G401 (cell line): ENCODE data around the gene CDADC1. TPM values are rescaled to one million over a fixed set of nuclear protein-coding genes. Genes with fewer than 3 reads are reported as not detected.

ENCODE experiments used
- DNase-seq: peaks from one replicate; pipeline ENCODE4 v3.0.0-alpha.2; 2015; ENCODE audit warnings: low spot score
- in situ Hi-C: cut with HindIII; loops from 2 replicates; pipeline ENCODE4 v1.10.0; 2016; ENCODE audit warnings: low sequenced_read_pairs, mixed read lengths
- total RNA-seq: library from RNA; depleted of rRNA; stranded (reverse); fragments of >200 nt; shearing (Covaris generic); gene quantifications from 2 replicates; pipeline ENCODE4 v1.2.3, GENCODE V29; 2014; rRNA removed

Gene CDADC1
- 1.6 and 2.2 TPM in 2 replicates for total RNA-seq

- peak; percentile 97 for DNase-seq
- in situ Hi-C loops, result no loop called here
Measured at GRCh38 chr13:49247643-49248621, at the start of gene CDADC1. Gene CDADC1, plus strand, starts transcription at chr13:49247925. Its CDS starts 113 bp downstream, at chr13:49248038.

DNA sequence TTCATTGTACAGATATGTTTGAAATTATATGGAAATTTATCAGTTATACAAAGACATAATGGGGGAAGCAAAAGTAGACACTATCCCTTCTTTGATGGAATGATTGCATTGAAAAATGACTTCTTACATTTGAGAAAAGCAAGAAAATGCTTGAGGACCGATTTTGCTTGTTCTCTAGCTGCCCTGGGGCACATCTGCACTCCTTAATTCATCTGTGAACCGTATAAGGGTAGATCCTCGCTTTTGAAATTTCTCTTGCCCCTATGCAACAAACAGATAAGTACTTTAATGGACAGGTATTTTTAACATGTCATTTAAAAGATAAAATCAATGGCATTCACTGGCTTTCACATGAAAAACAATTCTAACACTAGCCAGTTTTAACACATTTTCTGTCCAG is 41.1 kb upstream of the CDADC1 start:
- in situ Hi-C loops, result no loop called here
- no peak for DNase-seq

DNA sequence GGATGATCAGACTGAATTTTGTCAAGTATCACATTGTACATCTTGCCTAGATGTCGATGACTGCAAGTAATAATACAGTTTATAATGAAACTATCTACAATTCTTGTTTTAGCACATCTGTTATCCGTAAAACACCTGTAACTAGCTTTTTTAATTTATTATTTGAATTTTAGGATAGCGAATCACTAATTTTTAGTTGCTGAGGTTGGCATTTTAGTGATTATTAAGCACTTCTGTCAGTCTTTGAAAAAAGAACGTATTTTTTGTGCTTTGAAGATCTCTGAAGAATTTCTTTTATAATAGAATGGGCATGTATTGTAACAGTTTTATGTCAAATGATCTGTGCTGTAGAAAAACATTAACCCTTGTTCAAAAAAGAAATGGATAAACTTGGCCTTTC is 39.1 kb upstream of the CDADC1 start:
- DNase-seq, result no peak
- in situ Hi-C loops, result no loop called here

GRCh38 chr13:49210114-49210513 is 37.6 kb upstream of the CDADC1 start:
- in situ Hi-C loops, result no loop called here
- DNase-seq, result no peak

DNA sequence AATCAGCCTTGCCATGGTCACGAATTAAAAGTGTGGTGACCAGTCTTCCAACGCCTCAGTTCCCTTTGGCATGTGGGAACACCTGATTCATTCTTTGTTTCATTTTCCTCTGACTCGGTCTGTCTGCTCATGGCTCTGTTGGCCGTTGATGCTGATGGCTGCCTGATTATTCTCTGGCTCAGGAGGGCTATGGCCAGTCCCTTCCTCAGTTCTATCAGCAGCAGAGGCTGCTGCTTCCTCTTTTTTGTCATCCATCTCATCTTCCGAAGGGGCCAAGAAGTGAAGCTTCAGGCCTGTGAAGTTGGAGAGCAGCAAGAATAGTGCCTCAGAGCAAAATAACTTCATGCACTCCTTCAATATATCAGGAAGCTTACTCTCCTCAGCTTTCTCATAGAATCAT is 37.1 kb upstream of the CDADC1 start:
- in situ Hi-C loops, result no loop called here
- no peak for DNase-seq

- DNase-seq, result no peak
- in situ Hi-C loops, result no loop called here
Measured at GRCh38 chr13:49213539-49213938, 34.2 kb upstream of the CDADC1 start.

DNA sequence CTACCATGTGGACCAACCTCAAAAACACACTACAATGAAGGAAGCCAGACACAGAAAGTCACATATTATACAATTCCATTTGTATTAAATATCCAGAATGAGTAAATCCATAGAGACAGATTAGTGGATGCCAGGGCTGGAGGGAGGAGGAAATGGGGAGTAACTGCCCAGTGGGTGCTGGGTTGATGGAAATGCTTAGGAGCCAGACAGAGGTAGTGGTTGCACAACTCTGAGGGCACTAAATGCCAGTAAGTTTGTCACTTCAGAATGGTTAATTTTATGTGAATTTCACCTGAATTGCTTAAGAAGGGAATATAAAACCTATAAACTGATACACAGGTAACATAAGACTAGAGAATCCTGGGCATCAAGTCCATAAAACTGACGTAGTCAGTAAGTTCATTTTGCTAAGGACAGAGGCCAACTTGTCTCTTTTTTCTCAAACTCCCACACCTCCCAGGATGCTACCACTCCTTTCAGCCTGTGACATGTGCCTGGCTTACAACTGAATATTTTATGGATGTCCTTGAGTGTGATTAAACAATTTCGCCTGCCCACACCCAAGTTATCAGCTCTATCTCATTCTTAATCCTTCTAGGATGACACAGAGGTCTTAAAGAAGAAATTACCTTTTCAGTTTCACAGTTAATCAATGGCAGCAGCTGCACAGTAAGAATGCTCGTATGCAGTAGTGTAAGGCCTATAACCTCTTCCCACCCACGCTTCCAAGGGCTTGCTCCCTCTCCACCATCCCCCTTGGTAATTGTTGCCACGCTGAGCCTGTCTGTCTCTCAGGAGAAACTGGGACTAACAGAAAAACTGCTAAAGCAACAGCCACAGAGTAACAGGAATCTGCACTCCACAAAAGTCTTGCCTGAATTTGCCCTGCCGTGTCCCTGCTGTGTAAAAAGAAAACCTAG is 33.5 kb upstream of the CDADC1 start:
- in situ Hi-C loops, result no loop called here
- DNase-seq, result no peak

GRCh38 chr13:49214917-49215376 is 32.8 kb upstream of the CDADC1 start:
- DNase-seq, result no peak
- in situ Hi-C loops, result no loop called here

DNA sequence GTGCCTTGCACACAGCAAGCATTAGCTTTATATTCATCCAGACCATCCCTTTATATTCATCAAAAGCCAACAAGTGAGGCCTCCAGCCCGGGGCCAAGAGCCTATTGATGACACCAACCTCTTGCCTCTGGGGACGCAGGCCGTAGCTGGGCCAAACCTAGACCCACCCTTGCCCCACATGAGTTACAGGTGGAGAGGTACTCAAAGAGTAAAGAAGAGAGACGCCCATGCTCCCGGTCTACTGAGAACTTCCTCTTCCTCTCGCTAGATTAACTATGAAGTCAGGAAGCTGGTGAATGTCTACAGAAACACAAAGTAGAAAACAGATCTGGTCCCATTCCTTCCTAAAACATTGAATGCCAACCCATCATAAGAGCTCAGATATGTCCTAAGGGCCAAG is 31.4 kb upstream of the CDADC1 start:
- in situ Hi-C loops, result no loop called here
- DNase-seq, result no peak

DNA sequence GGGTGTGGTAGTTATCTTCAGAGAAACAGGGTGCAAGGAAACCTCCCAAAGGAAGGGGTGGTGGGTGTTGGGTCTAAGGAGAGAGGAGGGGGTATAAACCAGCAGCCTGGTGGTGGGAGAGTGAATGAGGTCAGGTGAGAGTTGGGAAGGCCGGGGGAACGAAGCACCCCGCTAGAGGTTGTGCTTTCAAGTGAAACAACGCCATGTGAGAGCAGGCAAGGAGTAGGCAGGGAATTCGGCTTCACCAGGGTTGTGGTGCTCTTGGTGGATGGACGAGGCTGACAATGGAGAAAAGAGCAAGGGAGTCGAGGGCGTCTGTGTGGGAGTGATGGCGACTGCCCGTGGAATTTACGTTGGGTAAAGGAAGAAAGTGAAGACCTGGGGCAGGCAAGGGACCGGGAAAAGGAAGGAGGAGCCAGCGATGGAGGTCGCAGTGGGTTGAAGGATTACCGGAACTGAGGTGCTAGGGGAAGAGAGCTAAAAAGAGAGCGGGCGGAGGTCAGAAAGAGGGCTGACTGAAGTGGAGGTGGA is 29.7 kb upstream of the CDADC1 start:
- no peak for DNase-seq
- in situ Hi-C loops, result no loop called here

DNA sequence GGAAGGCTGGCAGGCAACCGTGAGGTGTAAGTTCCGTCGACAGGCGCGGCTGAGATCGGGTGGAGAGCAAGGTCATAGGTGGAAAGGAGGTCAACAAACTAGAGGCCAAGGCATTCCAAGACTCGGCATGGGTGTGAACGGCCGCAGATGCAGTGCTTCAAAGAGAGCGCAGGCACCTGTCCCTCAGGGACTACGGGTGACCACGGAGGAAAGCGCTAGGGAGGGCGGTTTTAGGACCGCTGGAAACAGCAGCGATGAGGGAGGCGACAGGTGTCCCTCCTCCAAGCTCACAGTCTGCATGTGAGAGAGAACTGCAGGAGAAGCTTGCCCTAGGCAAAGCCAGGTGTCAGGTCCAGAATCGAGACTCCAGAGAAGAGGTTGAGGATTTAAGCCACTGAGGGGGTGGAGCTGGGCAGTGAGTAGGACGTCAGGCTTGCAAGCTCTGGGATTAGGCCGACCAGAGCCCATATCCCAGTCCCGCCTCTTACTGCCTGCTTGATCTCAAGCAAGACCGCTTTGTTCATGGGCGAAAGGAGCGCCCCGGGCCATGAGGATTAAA is 29.2 kb upstream of the CDADC1 start:
- in situ Hi-C loops, result no loop called here
- DNase-seq, result peak; percentile 9

DNA sequence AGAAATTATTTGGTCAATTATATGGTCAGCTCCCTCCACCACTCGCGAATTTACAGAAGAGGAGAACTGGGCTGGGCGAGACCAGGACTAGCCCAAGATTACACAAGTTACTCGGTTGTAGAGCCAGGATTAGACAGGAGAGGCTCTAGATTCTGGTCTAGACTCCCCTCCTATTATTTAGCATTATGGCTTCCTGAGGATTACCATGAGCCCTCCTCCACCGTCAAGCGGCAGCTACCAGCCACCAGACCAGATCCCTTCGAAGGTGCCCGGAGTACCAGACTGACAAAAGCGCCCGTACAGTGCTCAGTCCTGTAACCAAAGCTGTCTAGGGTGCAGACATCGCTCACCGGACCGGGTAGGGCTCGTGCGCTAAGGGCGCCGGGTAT is 28.1 kb upstream of the CDADC1 start:
- no peak for DNase-seq
- in situ Hi-C loops, result no loop called here

DNA sequence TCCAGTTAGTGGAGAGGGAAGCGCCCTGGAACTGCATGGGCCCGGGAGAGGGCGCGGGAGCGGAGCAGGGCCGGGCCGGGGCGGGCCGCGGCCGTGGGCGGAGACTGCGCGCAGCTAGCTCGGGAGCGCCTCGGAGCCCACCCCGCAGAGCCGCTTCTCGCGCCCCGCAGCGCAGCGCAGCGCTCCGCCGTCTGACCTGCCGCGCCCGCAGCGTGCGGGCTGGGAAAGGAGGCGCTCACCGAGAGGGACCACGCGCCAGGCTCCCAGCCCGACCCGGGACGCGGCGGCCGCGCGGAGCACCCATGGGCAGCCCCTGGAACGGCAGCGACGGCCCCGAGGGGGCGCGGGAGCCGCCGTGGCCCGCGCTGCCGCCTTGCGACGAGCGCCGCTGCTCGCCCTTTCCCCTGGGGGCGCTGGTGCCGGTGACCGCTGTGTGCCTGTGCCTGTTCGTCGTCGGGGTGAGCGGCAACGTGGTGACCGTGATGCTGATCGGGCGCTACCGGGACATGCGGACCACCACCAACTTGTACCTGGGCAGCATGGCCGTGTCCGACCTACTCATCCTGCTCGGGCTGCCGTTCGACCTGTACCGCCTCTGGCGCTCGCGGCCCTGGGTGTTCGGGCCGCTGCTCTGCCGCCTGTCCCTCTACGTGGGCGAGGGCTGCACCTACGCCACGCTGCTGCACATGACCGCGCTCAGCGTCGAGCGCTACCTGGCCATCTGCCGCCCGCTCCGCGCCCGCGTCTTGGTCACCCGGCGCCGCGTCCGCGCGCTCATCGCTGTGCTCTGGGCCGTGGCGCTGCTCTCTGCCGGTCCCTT is 27.5 kb upstream of the CDADC1 start, which contains the start of gene MLNR:
Gene MLNR, plus strand, starts transcription at position 303 of the 820 bp plus-strand sequence. Its CDS starts 0 bp downstream, at position 303.
- in situ Hi-C loops, result no loop called here
- DNase-seq, result no peak

DNA sequence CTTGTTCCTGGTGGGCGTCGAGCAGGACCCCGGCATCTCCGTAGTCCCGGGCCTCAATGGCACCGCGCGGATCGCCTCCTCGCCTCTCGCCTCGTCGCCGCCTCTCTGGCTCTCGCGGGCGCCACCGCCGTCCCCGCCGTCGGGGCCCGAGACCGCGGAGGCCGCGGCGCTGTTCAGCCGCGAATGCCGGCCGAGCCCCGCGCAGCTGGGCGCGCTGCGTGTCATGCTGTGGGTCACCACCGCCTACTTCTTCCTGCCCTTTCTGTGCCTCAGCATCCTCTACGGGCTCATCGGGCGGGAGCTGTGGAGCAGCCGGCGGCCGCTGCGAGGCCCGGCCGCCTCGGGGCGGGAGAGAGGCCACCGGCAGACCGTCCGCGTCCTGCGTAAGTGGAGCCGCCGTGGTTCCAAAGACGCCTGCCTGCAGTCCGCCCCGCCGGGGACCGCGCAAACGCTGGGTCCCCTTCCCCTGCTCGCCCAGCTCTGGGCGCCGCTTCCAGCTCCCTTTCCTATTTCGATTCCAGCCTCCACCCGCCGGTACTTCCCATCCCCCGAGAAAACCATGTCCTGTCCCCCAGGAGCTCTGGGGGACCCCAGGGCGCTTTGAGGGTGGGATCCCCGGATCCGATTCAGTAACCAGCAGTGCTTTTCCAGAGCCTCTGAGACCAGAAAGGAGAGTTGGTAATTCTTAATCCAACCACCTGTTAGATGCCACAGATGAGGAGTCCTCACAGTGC is 26.7 kb upstream of the CDADC1 start:
- in situ Hi-C loops, result no loop called here
- no peak for DNase-seq

- DNase-seq, result no peak
- in situ Hi-C loops, result no loop called here
Measured at GRCh38 chr13:49221590-49221965, 26.1 kb upstream of the CDADC1 start.

DNA sequence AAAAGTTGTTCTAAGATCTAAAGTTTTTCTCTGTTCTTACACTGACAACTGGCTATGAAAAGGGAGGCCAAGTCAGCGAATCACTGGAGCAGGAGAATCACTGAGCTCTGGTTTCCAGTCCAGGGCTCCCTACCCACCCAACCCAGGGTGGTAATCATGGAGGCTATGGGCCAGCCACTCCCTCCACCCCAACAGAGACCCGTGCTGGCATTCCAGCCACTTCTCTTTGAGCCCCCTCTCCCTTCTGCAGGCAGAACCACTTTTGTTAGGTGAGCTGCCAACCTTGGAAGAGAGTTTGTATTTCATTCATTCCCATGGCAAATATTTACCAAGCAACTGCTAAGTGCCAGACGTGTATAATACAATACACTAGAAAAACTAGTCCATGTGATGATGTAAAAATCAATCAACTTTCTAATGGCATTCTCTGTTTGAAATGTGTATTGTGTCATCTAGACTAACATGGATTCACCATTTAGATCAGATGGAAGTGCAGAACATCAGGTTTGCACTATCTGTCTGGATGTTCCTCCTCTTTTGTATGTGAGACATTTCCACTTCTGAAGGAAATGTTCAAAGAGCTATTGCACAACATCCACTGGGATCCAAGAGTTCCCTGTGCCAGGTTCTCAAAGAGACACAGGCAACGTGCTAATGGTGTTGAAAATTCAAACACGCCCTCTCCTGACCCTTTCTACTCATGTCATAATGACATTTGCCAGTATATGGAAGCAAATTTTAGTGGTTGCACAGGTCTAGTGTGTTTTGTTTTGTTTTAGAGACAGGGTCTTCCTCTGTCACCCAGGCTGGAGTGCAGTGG is 22.3 kb upstream of the CDADC1 start:
- in situ Hi-C loops, result no loop called here
- no peak for DNase-seq

GRCh38 chr13:49226613-49227012 is 21.1 kb upstream of the CDADC1 start:
- in situ Hi-C loops, result no loop called here
- no peak for DNase-seq
